Measurements from ENCODE around the gene MYORG.
A peak's percentile ranks its signal among the peaks of the same experiment; 100 is the strongest.
"Not testable (repeated sequence)": the region's sequence is repeated elsewhere in the genome, so short reads cannot be mapped to it uniquely, and the experiment has no call there.

Gene MYORG

DNA sequence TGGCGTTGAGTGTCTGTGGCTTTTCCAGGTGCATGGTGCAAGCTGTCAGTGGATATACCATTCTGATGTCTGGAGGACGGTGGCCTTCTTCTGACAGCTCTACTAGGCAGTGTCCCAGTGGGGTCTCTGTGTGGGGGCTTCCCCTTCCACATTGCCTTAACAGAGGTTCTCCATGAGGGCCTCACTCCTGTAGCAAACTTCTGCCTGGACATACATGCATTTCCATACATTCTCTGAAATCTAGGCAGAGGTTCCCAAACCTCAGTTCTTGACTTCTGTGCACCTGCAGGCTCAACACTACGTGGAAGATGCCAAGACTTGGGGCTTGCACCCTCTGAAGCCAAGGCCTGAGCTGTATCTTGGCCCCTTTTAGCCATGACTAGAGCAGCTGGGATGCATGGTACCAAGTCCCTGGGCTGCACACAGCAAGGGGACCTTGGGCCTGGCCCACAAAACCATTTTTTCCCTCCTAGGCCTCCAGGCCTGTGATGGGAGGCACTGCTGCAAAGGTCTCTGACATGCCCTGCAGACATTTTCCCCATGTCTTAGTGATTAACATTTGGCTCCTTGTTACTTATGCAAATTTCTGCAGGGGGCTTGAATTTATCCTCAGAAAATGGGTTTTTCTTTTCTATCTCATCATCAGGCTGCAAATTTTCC, 8.8 kb downstream of the MYORG start:
- DNase-seq, result not testable (repeated sequence)

DNA sequence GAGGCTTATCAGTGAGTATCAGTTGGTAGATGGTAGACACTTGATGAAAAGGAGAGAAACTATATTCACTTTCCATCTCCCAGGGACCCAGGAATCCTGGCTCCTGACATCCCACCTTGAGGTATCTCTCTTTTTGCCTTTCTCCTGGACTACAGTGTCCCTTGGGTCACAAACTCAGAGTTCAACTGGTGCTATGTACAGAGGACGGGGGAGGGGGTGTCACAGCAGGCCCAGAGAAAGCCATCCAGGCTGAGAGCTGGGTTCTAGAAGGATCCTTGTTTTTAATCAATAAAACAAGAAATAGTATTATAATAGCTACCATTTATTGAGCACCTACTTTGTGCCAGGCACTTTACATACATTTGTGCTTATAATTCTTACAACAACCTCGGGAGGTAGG, 10.3 kb downstream of the MYORG start:
- DNase-seq, result no peak

DNA sequence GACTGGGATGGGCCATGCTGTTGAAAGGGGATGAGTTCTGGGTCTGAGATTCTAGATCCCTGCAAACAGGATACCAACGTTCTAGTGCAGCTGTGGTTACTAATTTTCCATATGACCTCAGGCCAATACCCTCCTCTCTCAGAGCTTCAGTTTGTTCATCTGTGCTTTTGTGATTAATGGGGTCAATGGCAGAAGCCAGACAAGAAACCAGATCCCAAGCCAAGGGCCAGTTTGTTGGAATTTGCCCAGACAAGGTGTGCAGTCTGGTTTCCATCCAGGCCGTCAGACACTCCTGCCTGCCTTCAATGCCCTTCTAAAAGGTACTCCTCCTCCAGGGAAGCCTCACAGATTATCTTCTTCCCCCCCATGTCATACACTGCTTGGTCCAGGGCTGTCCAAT, 11.4 kb downstream of the MYORG start:
- no peak for DNase-seq

DNA sequence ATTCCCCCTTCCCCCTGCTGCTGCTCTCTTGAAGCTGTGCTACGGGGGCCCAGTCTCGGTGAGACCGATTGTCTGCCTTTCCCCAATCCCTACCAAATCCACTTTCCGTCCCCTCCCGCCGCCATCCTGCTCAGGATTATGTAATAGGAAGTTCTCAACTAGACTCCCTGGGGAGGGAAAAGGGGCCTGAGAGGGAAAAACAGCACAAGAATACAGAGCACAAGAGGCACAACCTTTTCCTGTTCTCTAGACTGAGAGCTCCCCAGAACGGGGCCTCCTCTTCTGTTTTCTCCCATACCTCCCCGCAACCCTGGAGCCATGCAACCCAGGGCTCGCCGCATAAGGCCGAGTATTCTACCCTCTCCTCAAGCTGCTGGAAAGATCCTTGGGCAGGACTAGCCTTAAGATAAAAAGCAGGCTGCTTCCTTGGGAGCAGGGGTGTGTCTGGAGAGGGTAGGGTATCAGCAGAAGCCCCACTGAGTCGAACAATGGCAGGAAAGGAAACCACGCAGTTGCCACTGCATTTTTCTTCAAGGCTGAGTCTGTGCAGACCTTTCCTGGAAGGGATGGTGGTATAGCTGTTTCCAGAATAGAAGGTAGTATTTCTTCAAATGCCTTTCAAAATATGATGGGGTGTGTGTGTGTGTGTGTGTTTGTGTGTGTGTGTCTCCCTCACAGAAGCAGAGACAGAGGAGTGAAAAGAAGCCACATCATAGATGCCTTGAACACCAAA, 12.9 kb downstream of the MYORG start:
- peak; percentile 58 for DNase-seq

DNA sequence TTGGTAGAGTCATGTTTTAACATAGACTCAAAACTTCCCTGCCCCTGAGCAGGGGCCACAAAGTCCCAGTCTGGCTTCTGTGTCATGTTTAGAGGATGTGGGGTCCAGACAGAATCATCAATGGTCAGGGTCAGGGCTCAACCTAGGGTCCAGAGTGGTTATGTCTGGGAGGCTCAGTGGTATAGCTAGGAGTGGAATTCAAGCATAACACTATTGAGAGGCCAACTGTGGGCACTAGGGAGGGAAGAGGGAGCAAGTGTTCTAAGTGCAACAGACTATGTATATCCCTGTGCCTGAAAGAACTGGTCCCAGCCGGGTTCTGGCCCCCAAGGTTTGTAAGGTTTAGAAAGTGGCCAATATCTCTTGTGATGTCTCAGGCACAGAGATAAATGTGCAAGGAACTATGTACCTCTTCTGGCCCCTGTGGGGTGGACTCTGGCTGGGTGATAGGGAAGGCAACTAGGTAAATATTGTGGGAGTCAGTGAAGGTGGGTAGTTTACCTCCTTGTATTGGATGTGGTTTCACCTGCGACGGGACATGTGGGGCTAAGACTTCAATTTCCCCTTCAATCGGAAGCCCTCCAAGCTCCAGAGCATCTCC, 14.0 kb downstream of the MYORG start:
- no peak for DNase-seq

DNA sequence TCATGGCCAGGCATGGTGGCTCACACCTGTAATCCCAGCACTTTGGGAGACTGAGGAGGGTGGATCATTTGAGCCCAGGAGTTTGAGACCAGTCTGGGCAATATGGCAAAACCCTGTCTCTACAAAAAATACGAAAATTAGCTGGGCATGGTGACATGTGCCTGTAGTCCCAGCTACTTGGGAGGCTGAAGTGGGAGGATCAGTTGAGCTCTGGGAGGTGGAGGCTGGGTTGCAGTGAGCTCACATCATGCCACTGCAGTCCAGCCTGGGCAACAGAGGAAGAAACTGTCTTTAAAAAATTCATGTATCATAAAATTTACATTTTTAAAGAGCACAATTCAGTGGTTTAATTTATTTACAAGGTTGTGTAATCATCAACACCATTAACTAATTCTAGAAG, 23.7 kb downstream of the MYORG start:
- not testable (repeated sequence) for DNase-seq

DNA sequence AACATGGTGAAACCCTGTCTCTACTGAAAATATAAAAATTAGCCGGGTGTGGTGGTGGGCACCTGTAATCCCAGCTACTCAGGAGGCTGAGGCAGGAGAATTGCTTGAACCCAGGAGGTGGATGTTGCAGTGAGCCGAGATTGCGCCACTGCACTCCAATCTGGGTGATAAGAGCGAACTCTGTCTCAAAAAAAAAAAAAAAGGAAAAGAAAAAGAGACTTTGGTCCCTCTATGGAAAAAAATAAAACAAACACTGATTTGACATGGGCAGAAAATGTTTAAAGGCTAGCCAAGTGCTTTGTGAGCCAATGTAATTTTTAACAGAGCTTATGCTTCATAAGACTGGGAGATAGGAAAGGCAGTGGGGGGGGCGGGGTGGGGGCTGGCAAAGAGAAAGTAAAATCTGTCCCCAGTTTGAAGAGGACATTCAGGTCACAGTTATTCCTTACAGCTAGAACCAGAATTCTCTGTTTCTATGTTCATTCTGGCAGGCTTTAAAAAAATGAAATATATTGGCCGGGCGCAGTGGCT, 24.5 kb downstream of the MYORG start:
- DNase-seq, result not testable (repeated sequence)

DNA sequence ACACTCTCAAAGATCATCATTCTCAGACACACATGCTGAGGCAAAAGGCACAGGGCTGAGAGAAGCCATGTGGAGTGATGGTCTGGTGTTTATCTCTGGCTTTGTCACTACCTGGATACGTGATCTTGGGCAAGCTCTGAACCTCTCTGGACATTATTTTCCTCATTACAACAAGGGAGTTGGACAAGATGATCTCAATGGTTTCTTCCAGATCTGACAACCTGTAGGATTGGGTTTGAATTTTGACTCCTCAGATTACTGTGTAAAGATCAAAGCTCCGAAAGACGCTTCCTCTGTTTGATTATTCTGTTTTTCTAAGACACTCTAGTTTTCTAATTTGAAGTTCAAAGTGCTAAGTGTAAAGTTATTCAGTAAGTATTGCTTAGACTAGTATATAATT, 27.4 kb downstream of the MYORG start:
- no peak for DNase-seq

DNA sequence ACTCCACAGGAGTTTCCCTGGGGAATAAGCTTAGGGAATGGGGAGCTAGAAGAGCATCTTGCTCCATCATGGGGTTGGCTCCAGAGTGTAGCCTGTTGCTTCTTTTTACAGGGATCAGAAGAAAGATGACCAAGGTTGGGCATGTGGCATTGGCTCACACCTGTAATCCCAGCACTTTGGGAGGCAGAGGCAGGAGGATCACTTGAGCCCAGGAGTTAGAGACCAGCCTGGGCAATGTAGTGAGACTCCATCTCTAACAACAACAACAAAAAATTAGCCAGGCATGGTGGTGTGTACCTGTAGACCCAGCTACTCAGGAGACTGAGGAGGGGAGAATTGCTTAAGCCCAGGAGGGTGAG, 28.9 kb downstream of the MYORG start:
- no peak for DNase-seq

DNA sequence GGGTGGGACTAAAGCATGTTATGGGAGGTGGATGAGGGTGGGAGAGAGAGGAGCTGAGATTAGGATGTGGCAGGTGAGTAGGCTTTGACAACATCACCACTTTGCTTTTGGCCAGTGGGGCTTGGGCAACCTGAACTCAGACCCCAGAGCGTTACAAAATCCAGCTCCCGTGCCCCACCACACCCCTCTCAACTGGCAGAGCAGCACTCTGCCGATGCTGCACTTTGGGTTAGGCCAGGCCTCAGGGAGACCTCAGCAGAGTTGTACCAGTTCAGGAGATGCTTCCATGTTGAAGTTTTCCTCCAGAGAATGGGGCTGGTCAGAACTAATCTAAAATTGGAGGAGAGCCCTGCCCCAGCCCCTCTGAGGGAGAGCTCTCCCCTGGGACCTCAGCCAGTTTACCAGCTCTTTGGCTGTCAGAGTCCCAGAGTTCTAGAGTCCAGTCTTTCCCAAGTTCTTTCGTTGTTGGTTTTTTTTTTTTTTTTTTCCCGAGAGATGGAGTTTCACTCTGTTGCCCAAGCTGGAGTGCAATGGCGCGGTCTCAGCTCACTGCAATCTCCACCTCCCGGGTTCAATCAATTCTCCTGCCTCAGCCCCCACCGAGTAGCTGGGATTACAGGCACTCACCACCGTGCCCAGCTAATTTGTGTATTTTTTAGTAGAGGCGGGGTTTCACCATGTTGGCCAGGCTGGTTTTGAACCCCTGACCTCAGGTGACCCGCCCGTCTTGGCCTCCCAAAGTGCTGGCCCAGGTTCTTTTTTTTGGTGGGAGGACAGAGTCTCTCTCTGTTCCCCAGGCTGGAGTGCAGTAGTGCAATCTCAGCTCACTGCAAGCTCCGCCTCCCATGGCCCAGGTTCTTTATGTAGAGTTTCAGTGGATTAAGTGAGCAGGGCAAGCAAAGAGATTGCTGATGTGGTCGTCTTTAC, 29.6 kb downstream of the MYORG start:
- no peak for DNase-seq

DNA sequence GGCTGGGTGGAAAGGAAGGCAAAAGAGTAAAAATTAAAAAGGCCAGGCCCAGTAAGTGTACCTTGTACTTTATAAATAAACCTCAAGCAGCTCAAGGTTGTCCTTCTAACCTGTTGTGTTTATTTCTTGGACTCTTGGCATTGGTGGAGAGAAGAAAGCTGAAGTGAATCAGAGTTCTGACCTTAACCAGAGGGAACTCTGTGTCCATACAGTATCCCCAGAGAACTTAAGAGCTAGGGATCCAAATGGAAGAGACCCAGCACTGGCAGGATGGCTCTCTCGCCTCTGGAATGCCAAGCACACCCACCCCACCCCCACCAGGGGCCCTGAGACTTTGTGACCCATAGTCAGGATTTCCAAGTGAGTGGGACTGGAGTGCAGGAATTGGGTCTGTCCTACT, 33.1 kb downstream of the MYORG start:
- no peak for DNase-seq

DNA sequence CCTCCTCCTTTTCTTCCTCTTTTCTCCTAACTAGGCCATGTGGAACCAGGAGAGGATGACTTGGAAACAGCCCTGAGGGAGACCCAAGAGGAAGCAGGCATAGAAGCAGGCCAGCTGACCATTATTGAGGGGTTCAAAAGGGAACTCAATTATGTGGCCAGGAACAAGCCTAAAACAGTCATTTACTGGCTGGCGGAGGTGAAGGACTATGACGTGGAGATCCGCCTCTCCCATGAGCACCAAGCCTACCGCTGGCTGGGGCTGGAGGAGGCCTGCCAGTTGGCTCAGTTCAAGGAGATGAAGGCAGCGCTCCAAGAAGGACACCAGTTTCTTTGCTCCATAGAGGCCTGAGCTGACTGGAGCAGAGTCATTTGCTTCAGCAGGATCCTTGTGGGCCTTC, 33.6 kb downstream of the MYORG start:
- no peak for DNase-seq

DNA sequence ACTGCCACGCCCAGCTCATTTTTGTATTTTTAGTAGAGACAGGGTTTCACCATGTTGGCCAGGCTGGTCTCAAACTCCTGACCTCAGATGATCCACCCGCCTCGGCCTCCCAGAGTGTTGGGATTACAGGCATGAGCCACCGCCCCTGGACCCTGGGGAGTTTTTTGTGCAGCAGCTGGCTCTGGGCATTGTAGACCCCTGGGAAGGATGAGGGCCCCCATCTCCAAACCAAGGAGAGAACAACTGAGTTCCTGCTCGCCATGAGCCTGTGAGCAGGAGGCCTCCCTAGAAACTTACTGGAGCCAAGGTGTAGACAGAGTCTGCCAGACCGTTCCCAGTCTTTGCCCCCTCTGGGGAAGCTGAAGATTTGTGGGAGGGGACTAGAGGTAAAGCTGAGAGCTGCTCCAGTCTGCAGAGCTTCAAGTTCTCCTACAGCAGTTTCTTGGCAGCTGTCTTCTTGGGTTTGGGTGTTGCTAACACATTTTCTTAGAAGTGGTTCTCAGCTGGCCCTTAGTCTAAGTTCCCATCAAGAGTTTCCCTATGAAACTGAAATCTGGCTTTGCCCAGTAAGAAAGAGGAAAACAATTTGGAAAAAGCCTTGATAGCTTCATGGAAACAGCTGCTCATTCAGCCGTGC, 34.9 kb downstream of the MYORG start:
- no peak for DNase-seq

DNA sequence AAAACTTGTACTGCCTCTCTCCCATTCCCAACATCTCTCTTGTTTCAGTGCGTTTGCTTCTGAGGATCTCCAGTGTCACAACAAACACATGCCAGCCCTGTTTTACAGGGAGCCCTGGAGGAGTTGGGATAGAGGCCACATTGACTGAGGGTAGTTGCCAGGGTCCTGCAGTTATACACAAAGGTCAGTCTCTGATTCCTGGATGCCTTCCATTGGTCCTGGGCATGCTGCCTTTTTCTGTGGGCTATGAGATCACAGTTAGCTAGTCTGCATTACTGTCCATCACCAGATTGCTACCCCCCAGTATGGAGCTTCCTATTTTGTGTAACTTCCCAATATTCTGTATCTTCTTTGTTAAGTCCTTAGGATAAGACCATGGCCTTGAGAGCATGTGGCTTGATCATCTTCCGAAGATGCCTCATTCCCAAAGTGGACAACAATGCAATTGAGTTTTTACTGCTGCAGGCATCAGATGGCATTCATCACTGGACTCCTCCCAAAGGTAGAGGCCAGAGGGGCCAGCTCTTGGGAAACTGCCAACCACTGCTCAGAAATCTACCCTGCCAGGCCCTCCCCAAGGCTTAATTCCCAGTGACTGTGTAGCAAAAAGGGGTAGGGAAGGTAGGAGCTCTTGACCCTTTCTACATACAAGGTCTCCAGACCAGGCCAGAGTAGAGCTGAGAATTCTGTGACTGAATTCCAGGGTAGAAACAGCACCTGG, 37.9 kb downstream of the MYORG start:
- no peak for DNase-seq

DNA sequence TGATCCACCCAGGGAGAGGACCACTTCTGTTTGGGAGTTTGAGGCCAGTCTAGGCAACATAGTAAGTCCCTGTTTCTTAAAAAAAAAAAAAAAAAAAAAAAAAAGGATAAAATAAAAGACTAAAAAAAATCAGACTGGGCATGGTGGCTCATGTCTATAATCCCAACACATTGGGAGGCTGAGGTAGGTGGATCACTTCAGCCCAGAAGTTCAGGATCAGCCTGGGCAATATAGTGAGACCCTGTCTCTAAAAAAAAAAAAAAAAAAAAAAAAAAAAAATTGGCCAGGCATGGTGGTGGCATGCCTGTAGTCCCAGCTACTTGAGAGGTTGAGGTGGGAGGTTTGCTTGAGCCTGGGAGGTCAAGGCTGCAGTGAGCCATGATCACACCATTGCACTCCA, 38.6 kb downstream of the MYORG start:
- not testable (repeated sequence) for DNase-seq

DNA sequence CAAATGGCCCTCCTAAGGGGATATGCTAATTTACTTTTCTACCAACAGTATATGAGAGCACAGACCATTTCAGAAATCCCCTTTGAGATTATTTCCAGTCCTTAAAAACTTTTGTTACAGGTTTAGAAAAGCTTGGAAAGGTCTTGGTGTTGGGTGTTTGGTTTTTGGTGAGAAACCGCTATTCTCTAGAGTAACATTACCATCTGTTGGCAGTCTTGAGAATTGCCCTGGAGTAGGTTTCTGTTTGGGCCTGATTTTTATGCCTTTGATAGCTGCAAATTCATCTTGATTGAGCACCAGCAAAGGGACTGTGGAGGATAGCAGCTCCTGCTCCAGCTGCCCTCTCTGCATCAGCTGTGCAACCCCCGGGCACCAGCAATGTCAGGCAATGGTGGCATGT, 39.3 kb downstream of the MYORG start:
- DNase-seq, result no peak

DNA sequence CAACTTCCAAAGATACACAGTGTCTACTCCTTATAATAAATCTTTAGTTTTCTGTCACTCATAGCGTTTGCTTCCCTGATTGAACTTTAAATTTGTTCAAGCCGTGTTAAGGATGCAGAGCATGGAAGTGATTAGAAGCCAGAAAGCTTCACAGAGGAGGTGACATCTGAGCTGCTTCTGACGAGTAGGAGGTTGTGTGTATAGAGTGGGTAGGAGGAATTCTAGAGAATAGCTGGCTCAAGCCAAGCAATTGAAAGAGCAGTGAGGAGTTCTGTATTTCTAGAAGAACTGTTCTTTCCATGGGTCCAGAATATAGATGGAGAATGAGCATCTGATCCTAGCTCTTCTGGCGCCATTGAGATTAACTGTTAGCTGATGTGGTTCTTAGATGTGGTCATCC, 41.3 kb downstream of the MYORG start:
- DNase-seq, result no peak

DNA sequence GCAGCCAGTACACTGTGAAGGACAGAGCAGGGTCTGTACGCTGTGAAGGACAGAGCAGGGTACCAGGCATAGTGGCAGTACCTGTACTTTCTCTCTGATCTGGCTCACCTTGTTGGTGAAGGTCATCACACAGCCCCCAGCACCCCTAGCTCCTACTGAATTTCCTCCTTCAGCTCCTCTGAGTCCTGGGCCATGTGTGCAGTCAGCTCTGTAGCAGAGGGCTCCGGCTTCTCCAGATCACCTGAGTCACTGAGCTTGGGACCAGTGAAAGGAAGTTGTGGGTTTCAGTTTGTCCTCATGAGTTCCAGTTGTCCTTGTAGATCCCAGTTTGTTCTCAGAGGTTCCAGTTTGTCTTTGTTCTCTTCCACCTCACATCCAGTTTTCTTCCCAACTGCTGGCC, 41.8 kb downstream of the MYORG start:
- DNase-seq, result no peak

DNA sequence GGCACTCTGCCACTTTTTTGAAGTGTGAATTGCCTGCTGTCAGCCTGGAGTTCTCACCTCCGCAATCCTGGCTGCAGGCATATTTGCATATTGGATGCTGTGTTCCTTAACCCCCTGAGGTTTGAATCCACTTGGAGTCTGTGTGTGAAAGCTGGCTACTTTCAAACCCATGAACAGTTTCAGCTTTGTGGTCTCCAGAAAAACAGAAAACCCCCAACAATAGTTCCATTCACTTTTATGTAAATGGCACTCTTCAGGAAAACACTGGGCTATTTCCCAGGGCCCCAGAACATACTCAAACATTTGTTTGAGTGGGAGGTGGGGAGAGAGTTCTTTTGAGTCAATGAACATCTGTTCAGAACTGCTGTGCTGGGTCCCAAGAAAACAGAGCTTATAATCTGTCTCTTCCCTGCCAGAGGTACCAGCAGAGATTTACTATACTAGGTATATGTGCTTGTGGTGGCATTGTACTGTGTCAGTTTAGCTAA, 42.3 kb downstream of the MYORG start:
- DNase-seq, result no peak

DNA sequence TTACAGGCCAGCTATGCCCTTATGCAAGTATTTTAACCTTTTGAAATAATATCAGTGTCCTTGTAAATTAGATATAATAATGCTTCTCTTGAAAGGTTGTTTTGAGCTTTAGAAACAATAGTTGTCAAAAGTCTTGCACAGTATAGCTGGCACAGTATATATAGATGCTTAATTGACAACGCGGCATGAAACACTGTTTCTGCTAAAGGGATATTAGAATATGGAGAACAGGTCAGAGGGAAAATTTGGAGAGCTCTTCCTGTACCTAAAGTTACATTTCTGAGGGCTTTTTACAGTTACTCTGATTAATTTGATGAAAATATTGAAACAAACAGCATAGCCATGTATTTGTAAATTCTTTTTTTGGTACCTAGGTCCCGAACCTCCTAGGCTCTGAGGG, 42.9 kb downstream of the MYORG start:
- no peak for DNase-seq

DNA sequence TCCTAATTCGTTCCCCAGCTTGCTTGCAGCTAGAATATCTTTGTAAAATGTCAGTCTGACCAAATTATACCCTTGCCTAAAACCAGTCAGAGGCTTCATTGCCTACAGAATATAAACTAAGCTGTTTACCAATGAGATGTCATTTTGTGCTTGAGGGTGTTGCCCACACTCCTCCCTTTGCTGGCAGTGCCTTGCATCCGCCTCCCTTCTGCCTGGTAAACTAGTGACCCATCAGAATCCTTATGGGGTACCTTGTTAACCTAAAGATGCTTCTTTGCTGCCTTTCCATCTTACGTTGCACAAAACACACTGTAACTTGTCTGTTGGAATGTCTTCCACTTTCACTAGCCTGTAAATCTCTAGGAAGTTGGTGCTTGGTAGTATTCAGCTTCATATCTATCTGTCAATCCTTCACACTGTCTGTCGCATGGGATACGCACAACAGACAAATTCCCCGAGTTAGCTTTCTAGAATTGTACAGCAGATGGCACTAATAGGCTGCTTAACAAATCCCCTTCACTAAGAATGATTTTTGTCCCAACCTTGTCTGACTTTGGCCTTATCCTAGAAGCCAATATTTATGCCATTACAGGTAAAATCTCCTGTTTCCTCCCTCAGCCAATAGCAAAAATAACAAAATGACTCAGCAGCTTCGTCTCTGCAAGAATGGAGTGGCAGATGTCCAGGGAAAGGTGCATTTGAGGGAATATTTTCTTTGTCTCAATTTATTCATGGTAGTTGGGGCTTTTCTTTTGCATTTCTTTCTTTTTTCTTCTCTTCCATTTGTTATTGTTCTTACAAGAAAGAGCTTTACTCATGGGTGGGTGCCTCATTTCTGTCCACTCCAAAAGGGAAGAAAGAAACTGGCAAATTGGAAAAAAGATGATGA, 44.4 kb downstream of the MYORG start:
- DNase-seq, result peak; percentile 27

Data from retina (tissue), 1 donor.